ENCODE data around the gene TTC39C. TPM values are rescaled to one million over a fixed set of nuclear protein-coding genes. Genes with fewer than 3 reads are reported as not detected.

Gene TTC39C
- total and polyA plus RNA-seq, 2 experiments from 2014 or later = 69.4 to 136 TPM

- TF ChIP-seq ZNF462 (CRISPR knock-in tag; IDR thresholded peaks at IDR 0.05) = no peak
- TF ChIP-seq ETS1 (IDR thresholded peaks at IDR 0.05) = no peak
- no peak for TF ChIP-seq EZH2phosphoT487 (IDR thresholded peaks at IDR 0.05; ENCODE audit: unreplicated experiment)
- no peak for TF ChIP-seq JUNB (IDR thresholded peaks at IDR 0.05; ENCODE audit: unreplicated experiment)
- no peak for TF ChIP-seq POLR2AphosphoS5 (IDR thresholded peaks at IDR 0.05; ENCODE audit: low read depth)
Observed at GRCh38 chr18:24083550-24083949, 69.0 kb downstream of the TTC39C start (continued).

- no peak overlapping the region for H3K4me2 ChIP-seq
- no peak overlapping the region for H3K4me3 ChIP-seq
- no peaks in the 10 kb centered on the region for H3K27me3 ChIP-seq (ENCODE audit: insufficient read depth)
- no peaks in the 10 kb centered on the region for H3K9me2 ChIP-seq (ENCODE audit: insufficient read depth)
- DNase-seq (ENCODE audit: low spot score) (no peak), ATAC-seq (no peak)
- peaks cover 25% of the 10 kb centered on the region for H3K36me3 ChIP-seq (ENCODE audit: insufficient read depth)
- no peaks in the 10 kb centered on the region for H3K4me1 ChIP-seq (ENCODE audit: insufficient read depth)
- H3K27me3 Mint-ChIP-seq (ENCODE audit: insufficient read depth, low read depth, poor library complexity) = no peaks in the 10 kb centered on the region
- 0 out of 2 replicates have a peak, but pooled peaks cover 3% of the 10 kb centered on the region for H3K79me2 ChIP-seq (replicated peaks; ENCODE audit: insufficient read depth)
- peaks cover 6% of the 10 kb centered on the region; the same call in 1 of the 2 replicates for H4K20me1 ChIP-seq (replicated peaks; ENCODE audit: insufficient read depth)
- H3K36me3 Mint-ChIP-seq (ENCODE audit: low read depth) = peaks cover 4% of the 10 kb centered on the region; the same call in 1 of the 3 replicates
- H3K4me1 Mint-ChIP-seq = no peaks in the 10 kb centered on the region; the same call in 2 of the 3 replicates
- H3F3A ChIP-seq (replicated peaks; ENCODE audit: low read depth) = no peaks in the 10 kb centered on the region
- H3K27ac ChIP-seq (ENCODE audit: low read depth) = no peak overlapping the region
- H3K4me3 Mint-ChIP-seq = no peak overlapping the region
- H3K27ac Mint-ChIP-seq = no peak overlapping the region
- H3K9me3 Mint-ChIP-seq = no peaks in the 10 kb centered on the region
- no peak overlapping the region for H2AFZ ChIP-seq
- TF ChIP-seq EZH2phosphoT487 (IDR thresholded peaks at IDR 0.05; ENCODE audit: unreplicated experiment) (no peak), ZNF331 (CRISPR knock-in tag; IDR thresholded peaks at IDR 0.05; ENCODE audit: low read depth) (no peak), CTCF (conservative IDR thresholded peaks at IDR 0.05; ENCODE audit: low read depth in 2 of 2) (no peak), NANOG (IDR thresholded peaks at IDR 0.05; ENCODE audit: borderline replicate concordance) (no peak), JUNB (IDR thresholded peaks at IDR 0.05; ENCODE audit: unreplicated experiment) (no peak), REST (IDR thresholded peaks at IDR 0.05; ENCODE audit: unreplicated experiment) (no peak), STAT1 (IDR thresholded peaks at IDR 0.05; ENCODE audit: unreplicated experiment) (no peak), ETS1 (IDR thresholded peaks at IDR 0.05) (no peak), CREB1 (CRISPR knock-in tag; IDR thresholded peaks at IDR 0.05; ENCODE audit: low read depth) (no peak)
Observed at GRCh38 chr18:24086082-24086481, 71.5 kb downstream of the TTC39C start.

Measured in GM23338 (cell line).